ENCODE results near the gene SLC12A4.
"Not testable (repeated sequence)": the region's sequence is repeated elsewhere in the genome, so short reads cannot be mapped to it uniquely, and the experiment has no call there.

SLC12A4 gene

DNA sequence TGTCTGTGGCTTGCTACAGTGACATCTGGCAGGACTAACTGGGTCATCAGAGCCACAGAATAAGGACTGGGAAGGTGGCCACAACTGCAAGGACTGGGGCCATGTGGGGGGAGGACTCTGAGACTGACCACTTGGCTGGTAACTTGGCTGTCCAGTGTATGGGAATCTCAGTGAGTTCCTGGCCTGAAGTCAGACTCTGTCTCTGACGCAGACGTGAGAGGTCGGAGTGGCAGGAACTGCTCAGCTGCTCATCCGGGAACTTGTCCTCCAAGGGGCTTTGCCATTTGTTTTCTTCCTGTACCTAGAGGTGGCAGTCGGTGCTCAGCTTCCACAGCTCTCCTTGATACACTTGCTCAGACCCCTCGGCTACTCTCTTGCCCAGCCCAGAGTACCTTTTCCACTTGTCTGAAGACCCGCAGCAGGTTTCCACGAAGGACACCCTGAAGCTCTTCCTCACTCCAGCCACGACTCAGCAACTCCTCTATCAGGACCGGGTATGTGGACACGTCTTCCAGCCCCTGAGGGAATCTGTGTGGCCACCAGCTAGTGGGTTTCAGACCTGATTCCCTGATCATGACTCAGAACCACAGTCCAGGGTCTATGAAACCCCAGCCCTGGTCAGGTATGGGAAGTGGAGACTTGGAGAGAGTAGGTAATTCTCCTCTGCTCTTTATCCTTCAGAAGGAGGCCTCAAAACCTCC is 19.2 kb upstream of the SLC12A4 start:
- DNase-seq (ENCODE audit: low read depth), result no peak

DNA sequence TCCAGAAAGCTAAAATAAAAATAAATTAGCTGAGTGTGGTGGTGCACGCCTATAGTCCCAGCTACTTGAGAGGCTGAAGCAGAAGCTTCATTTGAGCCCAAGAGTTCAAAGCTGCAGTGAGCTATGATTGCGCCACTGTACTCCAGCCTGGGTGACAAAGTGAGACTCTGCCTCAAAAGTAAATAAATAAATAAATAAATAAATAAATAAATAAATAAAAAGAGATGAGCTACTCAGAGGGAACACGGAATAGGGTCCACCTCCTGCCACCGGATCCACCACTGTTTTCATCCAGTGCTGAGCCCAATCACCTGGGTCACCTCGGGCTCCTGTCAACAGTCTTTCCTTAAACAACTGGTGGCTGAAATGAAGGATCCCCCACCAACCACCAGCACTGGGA is 18.5 kb upstream of the SLC12A4 start:
- DNase-seq (ENCODE audit: low read depth), result no peak

DNA sequence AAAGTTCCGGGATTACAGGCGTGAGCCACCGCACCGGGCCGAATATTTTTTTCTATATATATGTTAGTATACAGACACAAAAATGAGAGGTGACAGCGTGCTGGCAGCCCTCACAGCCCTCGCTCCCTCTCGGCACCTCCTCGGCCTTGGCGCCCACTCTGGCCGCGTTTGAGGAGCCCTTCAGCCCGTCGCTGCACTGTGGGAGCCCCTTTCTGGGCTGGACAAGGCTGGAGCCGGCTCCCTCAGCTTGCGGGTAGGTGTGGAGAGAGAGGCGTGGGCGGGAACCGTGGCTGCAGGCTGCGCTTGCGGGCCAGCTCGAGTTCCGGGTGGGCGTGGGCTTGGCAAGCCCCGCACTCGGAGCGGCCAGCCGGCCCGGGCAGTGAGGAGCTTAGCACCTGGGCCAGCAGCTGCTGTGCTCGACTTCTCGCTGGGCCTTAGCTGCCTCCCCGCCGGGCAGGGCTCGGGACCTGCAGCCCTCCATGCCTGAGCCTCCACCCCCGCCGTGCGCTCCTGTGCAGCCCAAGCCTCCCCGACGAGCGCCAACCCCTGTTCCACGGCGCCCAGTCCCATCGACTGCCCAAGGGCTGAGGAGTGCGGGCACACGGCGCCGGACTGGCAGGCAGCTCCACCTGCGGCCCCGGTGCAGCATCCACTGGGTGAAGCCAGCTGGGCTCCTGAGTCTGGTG is 13.7 kb upstream of the SLC12A4 start:
- DNase-seq (ENCODE audit: low read depth), result no peak

DNA sequence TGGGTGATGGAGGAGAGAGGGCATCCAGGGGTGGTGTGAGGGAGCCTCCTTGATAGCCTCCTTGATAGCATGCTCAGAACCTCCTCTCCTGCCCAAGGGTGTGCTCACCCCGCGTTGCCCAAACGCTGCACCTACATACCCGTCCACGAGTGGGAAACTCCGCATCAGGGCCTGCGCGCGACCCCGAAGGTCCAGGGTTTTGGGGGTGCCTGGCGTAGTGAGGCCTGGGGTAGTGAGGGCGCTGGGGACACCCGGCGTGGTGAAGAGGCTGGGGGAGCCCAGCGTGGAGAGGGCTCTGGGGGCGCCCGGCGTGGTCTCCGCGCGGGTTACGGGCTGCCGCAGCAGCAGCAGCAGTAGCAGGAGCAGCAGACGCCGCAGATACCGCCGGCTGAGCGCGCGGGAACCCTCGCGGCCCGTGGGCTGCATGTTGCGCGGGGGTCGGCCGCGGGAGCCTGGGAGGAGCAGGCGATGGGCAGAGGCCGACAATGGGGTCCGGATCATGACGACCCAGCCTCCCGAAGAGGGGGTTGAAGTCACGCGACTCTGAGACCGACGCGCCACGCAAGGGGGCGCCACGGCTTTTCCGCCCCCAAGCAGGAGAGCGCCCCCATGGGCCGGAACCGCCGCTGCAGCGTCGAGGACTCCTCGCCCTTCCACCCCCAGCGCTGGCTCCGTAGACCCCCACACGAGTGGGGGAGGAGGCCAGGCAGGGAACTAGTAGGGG is 11.7 kb upstream of the SLC12A4 start, which contains the start of gene DPEP3:
TSS of gene DPEP3 (minus strand) at position 545 of the 724 bp plus-strand sequence. CDS start at position 426, 119 bp downstream.
- no peak for DNase-seq (ENCODE audit: low read depth)

DNA sequence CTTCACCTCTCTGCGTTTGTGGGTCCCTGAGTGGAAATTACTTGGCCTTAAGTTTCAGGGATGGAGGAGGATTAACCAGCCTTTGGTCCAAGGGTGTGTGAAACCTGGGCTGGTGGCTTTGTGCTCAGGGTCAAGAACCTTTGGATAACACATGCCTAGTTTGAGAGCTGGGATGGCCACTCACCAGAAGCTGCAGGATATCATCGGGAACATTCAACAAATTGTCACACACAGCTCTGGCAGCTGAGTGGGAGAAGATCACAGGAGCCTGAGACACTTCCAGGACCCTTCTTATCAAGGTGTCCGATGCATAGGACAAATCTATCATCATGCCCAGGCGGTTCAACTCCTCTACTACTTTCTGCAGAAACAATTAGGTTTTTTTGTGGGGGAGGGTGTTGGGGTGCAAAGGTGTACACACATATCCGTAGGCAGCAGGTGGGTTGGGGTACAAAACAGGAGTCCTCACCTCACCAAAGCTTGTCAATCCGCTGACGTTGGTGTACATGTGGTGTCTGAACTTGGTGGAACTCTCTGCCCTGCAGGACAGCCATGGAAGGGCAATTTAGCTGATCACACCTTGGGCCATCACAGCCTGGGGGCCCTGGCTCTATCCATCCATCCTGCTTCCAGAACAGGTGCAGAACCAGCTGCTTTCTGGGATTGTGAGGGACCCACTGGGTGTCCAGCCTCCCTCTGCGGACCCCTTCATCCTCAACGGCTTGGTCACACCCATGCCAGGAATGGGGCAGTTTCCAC is 9.2 kb upstream of the SLC12A4 start:
- DNase-seq (ENCODE audit: low read depth), result no peak

DNA sequence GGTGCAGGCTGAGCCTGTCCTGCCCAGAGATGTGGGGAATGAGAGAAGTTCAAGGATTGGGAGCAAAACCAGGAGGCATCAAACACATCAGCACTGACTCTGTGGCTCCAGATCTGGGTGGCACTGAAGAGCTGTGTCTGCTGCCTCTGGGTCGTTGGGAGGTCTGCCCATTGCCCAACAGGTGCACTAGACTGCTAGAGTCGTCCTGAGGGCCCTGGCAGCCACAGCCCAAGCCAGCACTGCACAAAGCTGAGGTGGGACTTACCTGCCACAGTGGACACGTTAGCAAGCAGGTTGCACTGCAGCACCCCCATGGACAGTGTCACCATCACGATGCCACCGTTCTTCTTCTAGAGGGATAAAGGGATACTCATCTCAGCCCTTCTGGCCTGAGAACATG is 8.6 kb upstream of the SLC12A4 start:
- no peak for DNase-seq (ENCODE audit: low read depth)

DNA sequence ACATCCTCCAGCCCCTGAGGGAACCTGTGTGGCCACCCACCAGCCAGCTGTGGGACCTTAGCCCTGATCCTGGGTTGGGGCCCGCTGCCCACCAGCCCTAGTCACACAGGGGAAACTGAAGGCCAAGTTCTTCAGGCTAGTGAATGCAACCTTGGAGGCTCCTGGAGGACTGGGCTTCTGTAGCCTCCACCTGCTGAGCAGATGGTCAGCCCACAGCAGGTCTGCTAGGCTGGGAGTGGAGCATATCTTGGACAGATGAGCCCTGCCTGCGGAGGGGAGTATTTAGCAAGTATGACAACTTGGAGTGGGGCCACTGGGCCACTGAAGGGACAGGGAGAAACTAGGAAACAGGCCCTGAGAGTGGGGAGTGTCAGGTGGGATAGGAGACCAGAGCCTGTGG is 7.8 kb upstream of the SLC12A4 start:
- DNase-seq (ENCODE audit: low read depth), result no peak

DNA sequence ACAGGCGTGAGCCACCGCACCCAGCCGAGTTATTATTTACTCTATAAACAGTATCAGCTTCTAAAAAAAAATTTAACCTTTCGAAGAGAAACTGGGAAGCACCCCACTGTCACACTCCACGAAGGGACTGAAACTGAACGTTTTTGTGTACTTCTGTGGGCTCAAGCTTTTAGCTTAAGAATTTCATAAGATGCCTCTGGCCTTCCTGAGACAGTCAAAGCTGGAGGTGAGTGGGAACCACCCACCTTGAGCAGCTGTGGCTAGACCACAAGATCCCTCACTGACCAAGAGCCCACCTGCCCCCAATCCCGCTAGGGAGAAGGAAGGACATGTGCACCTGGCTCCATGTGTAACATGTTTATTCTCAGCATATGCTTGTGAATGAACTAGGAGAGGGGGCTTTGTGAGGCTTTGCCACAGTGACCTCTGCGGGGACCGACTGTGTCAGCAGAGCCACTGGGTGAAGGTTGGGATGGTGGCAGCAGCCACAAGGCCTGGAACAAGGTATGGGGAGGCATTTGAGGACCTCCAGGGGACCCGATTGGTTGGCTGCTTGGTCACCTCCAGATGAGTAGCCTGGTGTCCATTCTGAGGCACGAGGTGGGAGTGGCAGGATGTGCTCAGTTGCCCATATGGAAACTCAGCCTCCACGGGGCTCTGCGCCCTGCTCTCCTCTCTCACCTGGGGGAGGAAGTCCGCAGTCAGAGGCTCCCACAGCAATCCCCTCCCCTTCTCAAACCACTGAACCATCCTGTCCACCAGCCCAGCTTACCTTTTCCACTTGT is 7.1 kb upstream of the SLC12A4 start:
- no peak for DNase-seq (ENCODE audit: low read depth)

DNA sequence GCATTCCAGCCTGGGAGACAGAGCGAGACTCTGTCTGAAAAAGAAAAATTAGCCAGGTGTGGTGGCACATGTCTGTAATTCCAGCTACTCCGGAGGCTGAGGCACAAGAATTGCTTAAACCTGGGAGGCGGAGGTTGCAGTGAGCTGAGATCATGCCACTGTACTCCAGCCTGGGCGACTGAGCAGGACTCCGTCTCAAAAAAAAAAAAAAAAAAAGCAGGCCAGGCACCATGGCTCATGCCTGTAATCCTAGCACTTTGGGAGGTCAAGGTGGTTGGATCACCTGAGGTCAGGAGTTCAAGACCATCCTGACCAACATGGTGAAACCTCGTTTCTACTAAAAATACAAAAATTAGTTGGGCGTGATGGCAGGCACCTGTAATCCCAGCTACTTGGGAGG is 3.8 kb upstream of the SLC12A4 start:
- DNase-seq (ENCODE audit: low read depth), result not testable (repeated sequence)

DNA sequence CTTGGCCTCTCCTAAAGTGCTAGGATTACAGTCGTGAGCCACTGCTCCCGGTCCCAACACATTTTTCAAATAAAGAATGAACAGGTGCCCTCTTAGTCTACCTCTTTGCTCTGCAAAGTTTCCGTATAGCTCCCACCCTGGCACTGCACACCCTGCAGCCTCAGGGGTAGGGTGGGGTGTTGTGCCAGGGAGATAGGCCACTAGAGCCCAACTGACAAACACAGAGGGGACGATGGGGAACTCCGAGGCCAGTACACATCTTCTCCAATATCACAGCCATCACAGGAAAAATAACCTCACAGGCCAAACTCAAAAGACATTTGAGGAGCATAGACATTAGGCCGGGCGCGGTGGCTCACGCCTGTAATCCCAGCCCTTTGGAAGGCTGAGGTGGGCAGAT is 2.7 kb upstream of the SLC12A4 start:
- DNase-seq (ENCODE audit: low read depth), result no peak

DNA sequence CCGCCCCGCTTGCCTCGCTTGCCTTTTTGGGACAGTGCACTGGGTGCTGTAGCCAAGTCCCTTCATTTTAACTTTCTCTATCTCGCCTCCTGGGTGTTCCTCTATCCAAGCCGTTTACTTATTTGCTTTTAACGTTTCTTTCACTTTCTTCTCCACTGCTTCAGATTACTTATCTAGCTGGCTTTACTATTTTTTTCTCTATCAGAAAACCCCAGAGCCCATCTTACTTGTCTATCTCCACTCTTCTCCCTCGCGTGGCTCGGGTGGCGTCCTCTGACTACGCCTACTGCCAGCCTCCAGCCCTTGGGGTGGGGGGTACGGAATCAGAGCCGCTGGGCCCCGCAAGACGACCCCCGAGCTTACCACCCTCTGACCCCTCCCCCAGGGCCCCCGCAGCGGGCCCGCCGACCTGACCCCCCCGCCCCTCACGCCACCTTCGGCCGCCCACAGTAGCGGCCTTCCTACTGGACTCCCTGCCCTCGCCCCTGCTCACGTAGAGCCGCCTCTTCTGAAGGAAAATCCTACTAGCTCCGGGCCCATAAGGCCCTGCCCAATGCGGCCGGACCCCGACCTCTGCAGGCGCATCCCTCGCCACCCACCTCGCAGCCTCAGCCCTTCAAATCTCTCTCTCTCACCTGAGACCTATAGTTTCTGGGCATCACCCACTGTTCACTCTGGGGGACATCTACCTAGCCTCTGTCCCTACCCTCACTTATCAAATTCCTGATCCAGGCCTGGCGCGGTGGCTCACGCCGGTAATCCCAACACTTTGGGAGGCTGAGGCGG is 1.0 kb upstream of the SLC12A4 start:
- no peak for DNase-seq (ENCODE audit: low read depth)

DNA sequence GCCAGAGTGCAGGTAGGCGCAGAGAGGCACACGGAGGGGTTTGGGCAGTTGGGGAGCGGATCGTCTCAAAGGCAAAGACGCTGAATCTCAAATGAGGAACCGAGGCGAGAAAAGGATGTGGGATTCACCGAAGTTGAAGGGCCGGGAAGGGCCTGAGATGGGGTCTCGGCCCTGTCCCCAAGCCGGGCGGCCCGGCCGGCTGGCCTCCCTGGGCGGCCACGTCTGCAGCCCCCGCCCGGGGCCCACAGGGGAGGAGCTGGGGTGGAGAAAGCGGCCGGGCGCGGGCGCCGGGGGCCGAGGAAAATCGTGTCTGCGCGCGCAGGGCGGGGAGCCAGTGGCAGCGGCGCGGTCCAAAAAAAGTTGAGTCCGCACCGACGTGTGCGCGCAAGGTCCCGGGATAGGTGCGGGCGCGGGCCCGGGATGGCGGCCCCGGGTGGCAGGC is 458 bp downstream of the SLC12A4 start:
- peak; percentile 21 for DNase-seq (ENCODE audit: low read depth)

DNA sequence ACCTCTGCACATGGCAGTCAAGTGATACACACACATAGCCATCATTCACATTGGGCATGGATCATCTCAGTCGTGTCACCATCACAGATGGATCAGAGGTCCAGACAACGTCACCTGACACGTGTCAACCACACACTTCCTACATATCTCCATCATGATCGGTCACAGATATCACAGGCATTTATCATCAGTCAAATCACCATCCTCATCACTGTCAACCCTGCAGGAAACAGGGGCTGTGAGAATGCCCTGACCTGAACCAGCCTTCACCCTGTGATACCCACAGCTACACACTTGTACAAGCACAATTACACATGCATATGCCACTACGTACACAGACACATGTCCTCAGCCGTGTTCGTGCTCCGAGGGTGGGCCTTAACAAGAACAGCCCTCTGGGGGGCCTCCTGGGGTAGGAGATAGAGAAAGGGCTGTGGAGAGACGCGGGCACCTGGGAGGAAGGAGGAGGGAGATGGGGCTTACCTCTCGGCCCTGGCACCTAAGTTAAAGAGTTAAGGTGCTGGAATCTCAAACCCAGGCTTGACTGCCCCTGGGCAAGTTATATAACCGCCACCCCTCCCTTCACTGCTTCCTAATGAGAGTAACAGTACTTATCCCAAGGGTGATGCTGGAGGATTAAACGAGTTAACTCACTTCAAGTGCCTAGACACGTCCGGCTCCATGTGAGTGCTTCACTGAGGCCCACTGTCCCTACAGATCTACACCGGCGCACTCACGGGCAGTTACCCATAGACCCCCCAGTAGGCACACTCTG is 1.1 kb downstream of the SLC12A4 start:
- DNase-seq (ENCODE audit: low read depth), result peak; percentile 21

DNA sequence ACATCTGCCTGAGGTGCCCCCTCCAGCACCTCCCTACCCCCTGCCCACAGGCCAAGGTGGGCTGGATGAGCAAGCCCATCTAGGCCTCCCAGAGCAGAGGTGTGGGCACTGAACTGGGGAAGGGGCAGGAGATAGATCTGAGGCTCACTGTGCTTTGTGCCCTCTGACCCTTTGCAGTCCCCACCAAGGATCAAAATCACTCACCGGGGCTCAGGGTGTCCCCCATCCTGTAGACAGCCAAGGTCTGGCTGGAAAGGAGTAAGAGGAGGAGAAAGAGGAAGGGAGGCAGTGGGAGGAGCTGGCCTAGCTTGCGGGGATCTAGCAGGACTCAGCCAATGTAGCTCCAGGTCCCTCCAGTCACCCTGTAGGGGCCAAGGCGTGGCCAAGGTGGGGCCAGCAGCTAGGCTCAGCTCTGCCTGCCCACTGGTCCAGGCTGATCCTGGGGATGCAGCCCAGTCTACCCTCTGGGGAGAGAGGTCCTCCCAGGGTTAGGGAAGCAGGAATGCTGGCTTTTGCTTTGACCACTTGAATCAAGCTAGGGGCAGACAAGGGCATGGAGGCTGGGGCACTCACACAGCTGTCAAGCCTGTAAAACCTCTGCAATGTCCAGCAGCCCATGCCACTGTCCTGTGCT is 1.8 kb downstream of the SLC12A4 start:
- no peak for DNase-seq (ENCODE audit: low read depth)

DNA sequence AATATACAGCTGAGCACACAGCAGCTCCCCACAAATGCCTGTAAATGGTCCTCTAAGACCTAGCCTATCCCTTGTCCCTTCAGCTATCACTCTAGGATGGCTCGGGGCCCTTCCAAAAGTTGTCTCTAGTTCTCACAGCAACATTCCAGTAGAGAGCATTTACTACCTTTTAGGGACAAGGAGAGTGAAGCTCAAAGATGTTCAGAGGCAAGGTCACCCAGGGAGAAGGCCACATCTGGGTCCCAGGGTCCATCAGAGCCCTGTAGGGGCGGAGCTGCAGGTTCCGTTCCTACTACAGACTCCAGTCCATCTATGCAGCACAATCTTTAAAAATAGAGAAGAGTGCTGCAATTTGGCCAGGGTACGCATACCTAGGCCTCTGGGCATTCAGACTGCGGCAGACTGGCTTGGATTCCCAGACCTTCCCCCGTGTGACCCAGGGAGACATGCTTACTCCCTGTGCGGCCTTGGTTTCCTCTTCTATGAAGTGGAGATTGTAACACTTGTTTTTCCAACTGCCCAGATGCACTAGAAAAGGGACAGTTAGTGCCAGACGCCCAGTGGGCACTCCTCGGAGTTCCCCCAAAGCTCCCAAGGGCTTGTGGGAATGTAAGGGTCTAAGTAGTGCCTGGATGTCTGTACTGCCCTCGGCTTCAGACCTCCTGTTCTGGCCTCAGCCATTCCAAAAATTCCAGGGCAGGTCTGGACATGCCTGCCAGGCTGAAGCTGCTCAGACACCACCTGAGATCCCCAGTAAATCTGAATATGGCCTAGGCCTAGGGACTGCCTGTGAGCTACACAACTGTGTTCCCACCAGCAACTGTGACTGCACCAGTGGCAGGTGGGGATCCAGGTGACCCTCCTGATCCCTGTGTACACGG is 2.5 kb downstream of the SLC12A4 start:
- DNase-seq (ENCODE audit: low read depth), result no peak

DNA sequence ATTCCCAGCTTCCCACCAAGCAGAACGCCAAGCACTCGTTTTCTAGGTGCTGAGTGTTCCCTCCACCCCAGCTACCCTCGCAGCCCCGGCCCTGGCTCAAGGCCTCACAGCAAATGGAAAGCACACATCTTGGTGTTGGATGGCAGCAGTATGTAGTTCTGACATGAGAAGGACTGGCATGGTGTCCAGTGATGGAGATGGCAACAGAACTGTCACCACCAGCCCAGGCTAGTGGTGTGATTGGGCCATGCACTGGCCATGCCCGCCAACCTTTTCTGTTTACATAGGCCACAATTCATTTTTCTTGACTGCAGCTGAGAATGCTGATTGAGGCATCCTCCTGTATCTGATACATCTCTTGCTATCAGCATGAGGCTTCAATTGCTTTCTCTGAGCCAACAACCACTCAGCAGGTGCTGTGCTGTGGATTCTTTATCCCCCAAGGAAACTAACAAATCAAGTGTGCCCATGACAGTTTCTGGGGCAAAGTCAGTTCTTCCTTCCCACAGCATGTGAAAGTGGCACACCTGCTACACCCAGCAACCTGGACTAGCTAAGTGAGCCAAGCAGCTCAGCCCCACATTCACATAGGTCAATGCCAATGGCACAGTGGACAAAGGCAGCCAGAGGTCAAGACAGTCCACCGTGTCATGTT is 3.8 kb downstream of the SLC12A4 start:
- DNase-seq (ENCODE audit: low read depth), result no peak

DNA sequence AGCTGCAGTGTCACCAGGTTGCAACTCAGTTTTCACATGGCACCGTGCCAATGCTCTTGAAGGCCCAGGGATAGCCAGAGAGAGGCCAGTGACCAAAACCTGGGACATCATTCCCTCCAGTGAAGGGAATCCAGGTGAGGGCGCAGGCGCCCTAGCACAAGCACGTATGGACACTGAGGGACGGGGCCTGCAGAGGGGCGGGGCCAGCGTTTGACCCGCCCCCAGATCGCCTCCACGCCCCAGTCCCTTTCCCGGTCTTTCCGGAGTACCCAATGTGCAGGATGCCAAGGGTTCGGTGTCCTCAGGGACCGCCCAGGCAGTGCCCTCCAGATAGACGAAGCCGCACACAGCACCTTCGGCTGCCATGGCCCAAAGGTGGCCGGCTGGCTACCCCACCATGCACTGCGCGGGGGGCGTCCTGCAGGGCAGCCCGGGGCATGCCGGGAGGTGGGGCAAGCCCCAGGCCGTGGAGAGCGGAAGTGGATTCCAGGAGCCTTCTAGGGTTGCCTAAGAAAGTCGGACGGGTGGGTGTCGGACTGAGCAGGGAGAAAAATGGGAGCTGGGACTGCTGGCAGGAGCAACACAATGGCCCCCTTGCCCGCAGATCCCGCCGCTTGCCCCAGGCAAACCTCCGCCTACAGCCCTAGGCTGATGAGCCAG is 4.6 kb downstream of the SLC12A4 start:
- DNase-seq (ENCODE audit: low read depth), result no peak
